ENCODE results near the gene CIAPIN1. TPM values are rescaled to one million over a fixed set of nuclear protein-coding genes. Genes with fewer than 3 reads are reported as not detected.

Gene CIAPIN1
- polyA plus RNA-seq, 1 of the 3 experiments (the other 2 are of a cell fraction), result 43.6 TPM

DNA sequence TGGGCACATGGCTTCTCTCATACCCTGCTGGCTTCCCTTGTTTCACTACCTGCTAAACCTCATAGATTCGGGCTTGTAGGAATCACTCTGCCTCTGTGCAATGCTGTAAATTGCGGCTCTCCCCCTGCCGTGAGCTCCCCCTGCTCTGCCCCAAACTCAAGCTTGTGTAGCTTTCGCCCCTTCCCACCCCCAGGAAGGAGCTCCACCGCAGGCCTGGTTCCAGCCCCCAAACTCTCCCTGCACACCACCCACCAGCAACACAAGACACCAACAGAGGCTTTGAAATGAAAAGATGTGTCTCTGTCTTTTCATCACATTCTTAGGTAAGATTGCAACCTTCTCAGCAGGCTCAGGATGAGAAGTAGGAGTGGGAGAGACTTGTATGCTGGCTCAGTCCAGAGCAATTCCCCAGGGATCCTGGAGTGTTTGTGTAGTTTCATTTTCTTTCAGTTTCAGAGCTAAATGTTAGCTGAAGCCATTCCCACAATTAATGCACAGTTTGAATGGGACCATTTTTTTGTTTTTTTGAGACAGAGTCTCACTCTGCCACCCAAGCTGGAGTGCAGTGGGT lies 60.7 kb downstream of the CIAPIN1 start:
- 90% methylated on average over 5 of the region's 5 CpGs for WGBS (ENCODE audit: low lambda C conversion rate)
- no peak for DNase-seq

GRCh38 chr16:57385083-57385482 lies 62.1 kb downstream of the CIAPIN1 start:
- Histone ChIP-seq H3K9ac (no peak overlapping the region), H3K27ac (ENCODE audit: low read depth in 2 of 2, low read length in 1 of 2) (no peak overlapping the region), H3K27me3 (ENCODE audit: insufficient read depth) (no peaks in the 10 kb centered on the region), H3F3A (replicated peaks; ENCODE audit: insufficient read depth) (no peaks in the 10 kb centered on the region), H3K9me2 (no peaks in the 10 kb centered on the region), H3K4me2 (no peak overlapping the region), H3K79me2 (ENCODE audit: insufficient read depth) (no peaks in the 10 kb centered on the region), H3K4me3 (ENCODE audit: low read depth in 2 of 2, low read length in 1 of 2) (no peak overlapping the region), H2AFZ (ENCODE audit: low read depth) (no peak overlapping the region), H3K9me3 (no peaks in the 10 kb centered on the region), H3K4me1 (ENCODE audit: control insufficient read depth in 1 of 2, insufficient read depth in 2 of 2, low read depth in 1 of 2, low read length in 1 of 2) (peaks cover 10 to 15% of the 10 kb centered on the region in 2 experiments; a peak in 3 of 4 replicates), H3K36me3 (replicated peaks in 1 of 2; ENCODE audit: control insufficient read depth in 1 of 2, insufficient read depth in 2 of 2, low read length in 1 of 2) (no peaks in the 10 kb centered on the region), H4K20me1 (ENCODE audit: insufficient read depth) (no peaks in the 10 kb centered on the region)
- 42% methylated on average over 3 of the region's 5 CpGs for WGBS (ENCODE audit: low lambda C conversion rate)
- CTCF ChIA-PET, result interaction anchor here (0.7 to 1.5 kb wide), 2 partner anchors 32 to 33 kb away, joined by 3 to 4 read pairs; no protein-coding TSS in a partner anchor
- POLR2A ChIA-PET, result no interaction called here
- no peak for DNase-seq
- TF ChIP-seq GABPA (IDR thresholded peaks at IDR 0.05; ENCODE audit: low read depth) (no peak), GATA2 (CRISPR knock-in tag; IDR thresholded peaks at IDR 0.05) (no peak), EP300 (IDR thresholded peaks at IDR 0.05; ENCODE audit: borderline replicate concordance in 1 of 2, low read depth in 1 of 2, low read length in 1 of 2) (no peak)

More for the DNA sequence above, 60.7 kb downstream of the CIAPIN1 start:
- Histone ChIP-seq H2AFZ (ENCODE audit: low read depth) (no peak overlapping the region), H3K4me2 (no peak overlapping the region), H3K79me2 (ENCODE audit: insufficient read depth) (no peaks in the 10 kb centered on the region), H3K9ac (no peak overlapping the region), H3K9me3 (no peaks in the 10 kb centered on the region), H3K4me1 (ENCODE audit: control insufficient read depth in 1 of 2, insufficient read depth in 2 of 2, low read depth in 1 of 2, low read length in 1 of 2) (peaks cover 10 to 11% of the 10 kb centered on the region in 2 experiments; a peak in 3 of 4 replicates), H3K36me3 (replicated peaks in 1 of 2; ENCODE audit: control insufficient read depth in 1 of 2, insufficient read depth in 2 of 2, low read length in 1 of 2) (no peaks in the 10 kb centered on the region), H3K4me3 (ENCODE audit: low read depth in 2 of 2, low read length in 1 of 2) (no peak overlapping the region), H3K9me2 (no peaks in the 10 kb centered on the region), H3K27ac (ENCODE audit: low read depth in 2 of 2, low read length in 1 of 2) (no peak overlapping the region), H4K20me1 (ENCODE audit: insufficient read depth) (no peaks in the 10 kb centered on the region), H3K27me3 (ENCODE audit: insufficient read depth) (no peaks in the 10 kb centered on the region), H3F3A (replicated peaks; ENCODE audit: insufficient read depth) (no peaks in the 10 kb centered on the region)
- ChIA-PET CTCF (interaction anchor here (1.0 to 1.1 kb wide), 2 partner anchors 12 to 25 kb away, joined by 3 read pairs; no protein-coding TSS in a partner anchor), POLR2A (interaction anchor here (0.6 kb wide), 1 partner anchor 407 kb away, joined by 5 read pairs; no protein-coding TSS in a partner anchor)
- TF ChIP-seq GATA2 (CRISPR knock-in tag; IDR thresholded peaks at IDR 0.05), result no peak
- no peak for TF ChIP-seq EZH2phosphoT487 (IDR thresholded peaks at IDR 0.05; ENCODE audit: borderline replicate concordance, low read depth)
- TF ChIP-seq FOXM1 (IDR thresholded peaks at IDR 0.05; ENCODE audit: low read depth), result no peak
- TF ChIP-seq MEF2A (IDR thresholded peaks at IDR 0.05; ENCODE audit: borderline replicate concordance, low read depth), result no peak
- no peak for TF ChIP-seq NRF1 (IDR thresholded peaks at IDR 0.05; ENCODE audit: low read depth, low read length)
- no peak for TF ChIP-seq SMC3 (IDR thresholded peaks at IDR 0.05; ENCODE audit: low read depth, low read length)

DNA sequence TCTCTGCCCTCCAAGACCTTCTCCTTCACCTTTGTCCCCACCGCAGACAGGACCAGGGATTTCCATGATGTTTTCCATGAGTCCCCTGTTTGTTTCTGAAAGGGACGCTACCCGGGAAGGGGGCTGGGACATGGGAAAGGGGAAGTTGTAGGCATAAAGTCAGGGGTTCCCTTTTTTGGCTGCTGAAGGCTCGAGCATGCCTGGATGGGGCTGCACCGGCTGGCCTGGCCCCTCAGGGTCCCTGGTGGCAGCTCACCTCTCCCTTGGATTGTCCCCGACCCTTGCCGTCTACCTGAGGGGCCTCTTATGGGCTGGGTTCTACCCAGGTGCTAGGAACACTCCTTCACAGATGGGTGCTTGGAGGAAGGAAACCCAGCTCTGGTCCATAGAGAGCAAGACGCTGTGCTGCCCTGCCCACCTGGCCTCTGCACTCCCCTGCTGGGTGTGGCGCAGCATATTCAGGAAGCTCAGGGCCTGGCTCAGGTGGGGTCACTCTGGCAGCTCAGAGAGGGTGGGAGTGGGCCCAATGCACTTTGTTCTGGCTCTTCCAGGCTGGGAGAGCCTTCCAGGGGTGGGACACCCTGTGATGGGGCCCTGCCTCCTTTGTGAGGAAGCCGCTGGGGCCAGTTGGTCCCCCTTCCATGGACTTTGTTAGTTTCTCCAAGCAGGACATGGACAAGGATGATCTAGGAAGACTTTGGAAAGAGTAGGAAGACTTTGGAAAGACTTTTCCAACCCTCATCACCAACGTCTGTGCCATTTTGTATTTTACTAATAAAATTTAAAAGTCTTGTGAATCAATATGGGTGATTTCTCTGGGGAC lies 62.7 kb downstream of the CIAPIN1 start:
- Histone ChIP-seq H3K9me3 (no peaks in the 10 kb centered on the region), H3F3A (replicated peaks; ENCODE audit: insufficient read depth) (no peaks in the 10 kb centered on the region), H2AFZ (ENCODE audit: low read depth) (peak overlapping the region; percentile 63; the same call in 1 of the 2 replicates), H3K36me3 (replicated peaks in 1 of 2; ENCODE audit: control insufficient read depth in 1 of 2, insufficient read depth in 2 of 2, low read length in 1 of 2) (no peaks in the 10 kb centered on the region), H3K4me3 (ENCODE audit: low read depth in 2 of 2, low read length in 1 of 2) (no peak overlapping the region), H3K4me2 (peak overlapping the region; percentile 43; the same call in 1 of the 2 replicates), H3K79me2 (ENCODE audit: insufficient read depth) (no peaks in the 10 kb centered on the region), H3K27ac (ENCODE audit: low read depth in 2 of 2, low read length in 1 of 2) (no peak overlapping the region; a peak in 1 of 4 replicates), H3K4me1 (ENCODE audit: control insufficient read depth in 1 of 2, insufficient read depth in 2 of 2, low read depth in 1 of 2, low read length in 1 of 2) (peaks cover 10 to 21% of the 10 kb centered on the region in 2 experiments; a peak in 3 of 4 replicates), H3K27me3 (ENCODE audit: insufficient read depth) (no peaks in the 10 kb centered on the region), H3K9ac (no peak overlapping the region), H3K9me2 (no peaks in the 10 kb centered on the region), H4K20me1 (ENCODE audit: insufficient read depth) (no peaks in the 10 kb centered on the region)
- ChIA-PET CTCF (interaction anchor here (0.7 to 1.5 kb wide), 2 partner anchors 32 to 34 kb away, joined by 3 to 4 read pairs; no protein-coding TSS in a partner anchor), POLR2A (no interaction called here)
- no peak for DNase-seq
- TF ChIP-seq, protein P1, sequence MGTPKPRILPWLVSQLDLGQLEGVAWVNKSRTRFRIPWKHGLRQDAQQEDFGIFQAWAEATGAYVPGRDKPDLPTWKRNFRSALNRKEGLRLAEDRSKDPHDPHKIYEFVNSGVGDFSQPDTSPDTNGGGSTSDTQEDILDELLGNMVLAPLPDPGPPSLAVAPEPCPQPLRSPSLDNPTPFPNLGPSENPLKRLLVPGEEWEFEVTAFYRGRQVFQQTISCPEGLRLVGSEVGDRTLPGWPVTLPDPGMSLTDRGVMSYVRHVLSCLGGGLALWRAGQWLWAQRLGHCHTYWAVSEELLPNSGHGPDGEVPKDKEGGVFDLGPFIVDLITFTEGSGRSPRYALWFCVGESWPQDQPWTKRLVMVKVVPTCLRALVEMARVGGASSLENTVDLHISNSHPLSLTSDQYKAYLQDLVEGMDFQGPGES (IDR thresholded peaks at IDR 0.05; ENCODE audit: low read depth, low read length), result no peak
- TF ChIP-seq TEAD4 (IDR thresholded peaks at IDR 0.05; ENCODE audit: borderline replicate concordance, insufficient read depth), result no peak
- TF ChIP-seq EP300 (IDR thresholded peaks at IDR 0.05; ENCODE audit: borderline replicate concordance in 1 of 2, low read depth in 1 of 2, low read length in 1 of 2), result no peak
- TF ChIP-seq CHD2 (IDR thresholded peaks at IDR 0.05; ENCODE audit: low read length, partially characterized antibody), result no peak
- no peak for TF ChIP-seq TAF1 (IDR thresholded peaks at IDR 0.05; ENCODE audit: borderline replicate concordance, low read depth, low read length)
- TF ChIP-seq, protein P2, sequence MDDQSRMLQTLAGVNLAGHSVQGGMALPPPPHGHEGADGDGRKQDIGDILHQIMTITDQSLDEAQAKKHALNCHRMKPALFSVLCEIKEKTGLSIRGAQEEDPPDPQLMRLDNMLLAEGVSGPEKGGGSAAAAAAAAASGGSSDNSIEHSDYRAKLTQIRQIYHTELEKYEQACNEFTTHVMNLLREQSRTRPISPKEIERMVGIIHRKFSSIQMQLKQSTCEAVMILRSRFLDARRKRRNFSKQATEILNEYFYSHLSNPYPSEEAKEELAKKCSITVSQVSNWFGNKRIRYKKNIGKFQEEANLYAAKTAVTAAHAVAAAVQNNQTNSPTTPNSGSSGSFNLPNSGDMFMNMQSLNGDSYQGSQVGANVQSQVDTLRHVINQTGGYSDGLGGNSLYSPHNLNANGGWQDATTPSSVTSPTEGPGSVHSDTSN (IDR thresholded peaks at IDR 0.05), result no peak
- no peak for TF ChIP-seq SIN3A (IDR thresholded peaks at IDR 0.05; ENCODE audit: borderline replicate concordance, low read depth, low read length)
- TF ChIP-seq RAD21 (IDR thresholded peaks at IDR 0.05; ENCODE audit: low read length), result no peak
- TF ChIP-seq EZH2phosphoT487 (IDR thresholded peaks at IDR 0.05; ENCODE audit: borderline replicate concordance, low read depth), result no peak
- WGBS (ENCODE audit: low lambda C conversion rate), result 83% methylated on average over 9 of the region's 11 CpGs
